IPS DF 4.7 (cell line): ENCODE results near the gene SANBR.
A peak's percentile ranks its signal among the peaks of the same experiment; 100 is the strongest.
"Not testable (repeated sequence)": the region's sequence is repeated elsewhere in the genome, so short reads cannot be mapped to it uniquely, and the experiment has no call there.

Experiments used
- DNase-seq: peaks from one replicate; pipeline ENCODE4 v3.0.0-alpha.2; 2013; ENCODE audit warnings: low spot score; ENCODE audit errors: extremely low read depth

SANBR gene

DNA sequence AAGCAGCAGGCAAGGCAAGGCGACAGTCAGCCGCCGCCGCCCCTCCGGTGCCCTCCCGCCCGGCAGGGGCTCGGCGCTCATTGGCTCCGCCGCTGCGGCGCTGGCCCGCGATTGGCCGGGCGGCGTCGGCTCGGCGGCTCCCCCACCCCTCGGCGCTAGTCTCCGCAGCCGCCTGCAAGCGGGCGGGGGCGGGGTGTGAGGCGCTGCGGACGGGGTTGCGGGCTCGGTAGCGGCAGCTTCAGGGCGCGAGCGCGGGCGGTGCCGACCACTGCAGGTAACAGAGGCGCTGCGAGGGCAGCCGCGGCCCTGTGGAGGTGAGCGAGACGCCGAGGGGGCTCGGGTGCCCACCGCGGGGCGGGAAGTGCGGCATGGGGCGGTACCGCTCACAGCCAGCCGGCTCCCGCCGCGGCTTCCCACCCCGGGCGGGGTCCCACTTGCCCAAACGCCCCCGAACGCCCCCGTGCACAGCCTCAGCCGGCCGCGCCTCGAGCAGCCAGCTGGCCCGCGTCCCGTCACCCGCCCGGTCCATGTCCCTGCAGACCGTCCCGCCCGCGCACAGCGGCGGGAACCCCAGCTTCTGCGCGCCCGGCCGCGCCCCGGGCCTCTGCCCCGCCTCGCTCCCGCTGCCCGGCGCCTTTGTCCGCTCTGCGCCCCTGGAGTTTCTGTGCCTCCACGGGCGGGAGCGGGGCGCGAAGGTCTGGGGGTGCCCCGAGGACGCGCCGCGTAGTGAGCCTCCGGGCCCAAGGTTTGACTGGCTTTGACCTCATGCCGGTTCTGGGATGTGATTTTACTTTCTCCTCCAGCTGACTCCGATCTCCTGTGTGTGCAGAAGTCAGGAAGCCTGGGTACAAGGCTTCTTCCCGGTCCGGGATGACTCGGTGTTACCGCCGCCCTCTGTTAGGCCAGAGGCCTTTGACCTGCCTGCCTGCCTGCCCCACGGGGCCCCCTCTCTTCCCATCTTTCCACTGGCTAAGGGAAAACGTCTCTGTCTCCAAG, at the start of gene SANBR:
SANBR (plus strand) TSS at position 158 of the 996 bp plus-strand sequence. CDS start 4,480 bp downstream, outside the sequence.
- DNase-seq: peak; percentile 16

DNA sequence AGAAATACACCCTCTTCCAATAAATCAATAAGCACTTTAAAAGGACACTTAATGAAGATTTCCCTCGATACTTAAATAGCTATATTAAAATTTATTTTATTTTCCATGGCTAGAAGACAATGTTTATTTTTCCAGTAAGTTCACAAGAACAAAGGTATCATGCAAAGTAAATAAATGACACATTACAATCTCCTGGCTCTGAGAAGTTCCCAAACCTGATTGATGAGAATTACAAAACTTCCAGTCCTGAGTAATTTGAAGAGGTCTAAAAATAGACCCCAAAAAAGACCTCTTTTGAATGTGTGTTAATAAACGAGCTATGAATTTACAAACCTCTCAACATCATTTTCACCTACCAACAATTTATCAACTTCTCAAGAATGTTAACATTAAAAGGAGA, 49.7 kb upstream of the SANBR start:
- DNase-seq: no peak

DNA sequence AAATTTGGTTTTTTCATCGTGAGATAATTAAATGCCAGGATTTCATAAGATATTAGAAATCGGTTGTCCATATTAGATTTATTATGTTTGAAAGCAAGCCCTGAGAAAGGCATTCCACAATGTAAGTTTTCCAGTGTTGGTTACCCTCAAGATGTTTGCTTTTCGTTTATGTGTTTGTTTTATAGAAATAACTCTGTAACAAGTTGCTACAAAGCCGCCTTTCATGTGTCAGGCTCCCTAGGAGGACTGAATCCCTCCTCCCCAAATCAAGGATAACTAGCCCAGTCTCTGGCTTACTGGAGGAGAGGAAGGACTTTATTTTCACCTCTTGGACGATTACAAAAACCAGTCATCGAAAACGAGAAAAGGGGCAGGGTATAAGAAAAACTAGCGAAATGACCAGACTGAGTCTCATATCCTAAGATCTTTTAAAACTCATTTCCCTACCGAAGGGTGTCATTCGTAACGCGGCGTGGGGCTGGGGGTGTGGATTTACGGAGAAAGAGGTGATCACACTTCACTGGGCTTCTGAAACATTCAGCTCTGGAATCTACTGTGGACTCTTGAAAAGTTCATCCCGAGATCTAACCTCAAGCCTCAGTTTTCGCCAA, 49.2 kb upstream of the SANBR start:
- no peak for DNase-seq

DNA sequence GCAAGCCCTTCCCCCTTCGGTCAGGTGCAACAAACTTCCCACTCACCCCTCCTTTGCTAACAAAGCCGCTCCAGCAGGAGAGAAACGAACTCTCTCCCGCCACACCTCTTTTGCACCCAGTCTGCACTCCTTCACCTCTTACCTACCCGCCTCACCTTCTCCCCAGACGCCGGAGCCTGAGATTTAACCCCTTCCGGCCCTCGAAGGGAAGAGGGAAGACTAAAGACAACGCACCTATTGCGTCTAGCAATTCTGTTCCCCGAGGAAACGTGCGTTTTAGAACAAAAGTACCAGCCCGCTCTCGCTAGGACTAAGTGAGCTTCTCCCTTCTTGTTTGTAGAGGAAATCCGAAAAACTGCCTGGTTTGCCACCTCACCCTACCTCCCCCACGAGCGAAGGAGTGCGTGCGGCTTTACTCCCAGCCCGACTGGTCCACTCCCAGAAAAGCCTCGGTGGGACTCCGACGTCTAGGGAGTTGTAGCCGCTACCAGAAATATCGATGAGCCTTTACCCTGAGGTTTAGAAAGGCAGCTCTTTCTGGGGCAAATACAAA, 48.6 kb upstream of the SANBR start:
- DNase-seq: peak; percentile 81

DNA sequence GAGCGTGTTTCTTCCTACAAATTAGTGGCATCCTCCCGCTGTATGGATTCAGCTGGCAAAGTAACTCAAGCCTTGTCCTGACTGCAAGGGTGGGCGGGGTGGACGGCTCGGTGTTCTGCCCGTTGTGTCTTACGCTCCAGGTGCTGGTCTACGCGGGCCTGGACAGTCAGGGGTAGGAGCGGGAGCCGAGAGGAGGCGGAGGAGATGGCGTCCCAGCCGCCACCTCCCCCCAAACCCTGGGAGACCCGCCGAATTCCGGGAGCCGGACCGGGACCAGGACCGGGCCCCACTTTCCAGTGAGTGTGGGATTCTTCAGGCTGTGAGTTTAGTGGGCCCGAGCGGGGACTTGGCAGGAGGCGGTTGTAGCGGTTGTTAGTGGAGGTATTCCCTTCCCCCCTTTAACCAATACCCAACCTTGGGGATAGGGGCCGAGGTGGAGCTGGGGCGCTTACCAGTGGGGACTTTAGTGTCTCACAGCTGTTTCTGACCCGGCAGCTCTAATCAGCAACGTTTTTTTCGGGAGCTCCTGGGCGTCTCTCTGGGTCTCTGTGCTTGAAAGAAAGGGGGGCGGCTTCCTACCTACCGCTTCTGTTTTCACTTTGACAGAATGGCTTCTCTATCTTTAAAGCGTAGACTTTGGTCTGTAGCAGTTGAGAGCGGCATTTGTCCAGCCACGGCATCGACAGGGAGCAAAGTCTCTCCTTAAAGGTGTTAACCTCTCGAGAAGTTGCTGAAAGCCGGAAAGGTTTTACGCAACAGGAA, 47.9 kb upstream of the SANBR start, which contains the start of the genes PEX13 and PUS10:
PEX13 (plus strand) TSS at position 165 of the 762 bp plus-strand sequence; CDS start at position 205, 40 bp downstream.
PUS10 (minus strand) TSS at position 700 of the 762 bp plus-strand sequence. CDS start 6,365 bp downstream, outside the sequence.
- DNase-seq: peak; percentile 25

DNA sequence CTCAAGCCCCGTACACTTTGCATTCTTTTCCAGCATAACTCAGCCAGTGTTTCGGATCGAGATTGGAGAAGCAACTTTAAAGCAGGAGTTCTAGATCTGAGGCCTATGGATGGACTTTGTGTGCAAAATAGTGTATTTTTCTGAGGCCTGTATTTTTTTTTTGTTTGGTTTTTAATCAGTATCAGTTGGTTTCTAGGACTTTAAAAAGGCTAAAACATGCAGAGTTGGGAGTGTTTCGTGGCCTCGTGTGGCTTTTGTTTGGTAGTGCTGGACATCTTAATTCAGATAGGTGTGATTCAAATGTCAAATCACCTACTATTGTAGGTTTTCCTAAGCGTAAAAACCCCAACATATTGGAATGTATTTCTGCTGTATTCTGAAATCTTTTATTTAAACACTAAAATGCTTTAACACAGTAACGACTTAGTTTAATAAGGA, 47.3 kb upstream of the SANBR start:
- DNase-seq: no peak

DNA sequence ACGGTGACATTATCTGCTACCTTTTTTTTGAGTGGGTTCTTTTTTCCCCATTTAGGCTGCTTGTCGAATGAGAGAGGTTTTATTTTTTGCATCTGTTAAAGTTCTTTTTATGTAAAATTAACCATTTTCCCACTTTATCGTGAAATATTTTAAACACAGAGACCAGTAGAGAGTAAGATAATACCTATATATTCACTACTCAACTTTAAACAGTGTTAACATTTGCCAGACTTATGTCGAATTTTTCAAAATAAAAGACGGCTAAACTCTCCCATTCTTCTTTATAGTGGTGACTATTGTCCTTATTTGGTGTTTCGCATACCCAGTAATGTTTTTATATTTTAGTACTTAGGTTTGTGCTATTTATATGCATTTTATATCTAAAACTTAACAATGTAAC, 46.9 kb upstream of the SANBR start:
- no peak for DNase-seq

DNA sequence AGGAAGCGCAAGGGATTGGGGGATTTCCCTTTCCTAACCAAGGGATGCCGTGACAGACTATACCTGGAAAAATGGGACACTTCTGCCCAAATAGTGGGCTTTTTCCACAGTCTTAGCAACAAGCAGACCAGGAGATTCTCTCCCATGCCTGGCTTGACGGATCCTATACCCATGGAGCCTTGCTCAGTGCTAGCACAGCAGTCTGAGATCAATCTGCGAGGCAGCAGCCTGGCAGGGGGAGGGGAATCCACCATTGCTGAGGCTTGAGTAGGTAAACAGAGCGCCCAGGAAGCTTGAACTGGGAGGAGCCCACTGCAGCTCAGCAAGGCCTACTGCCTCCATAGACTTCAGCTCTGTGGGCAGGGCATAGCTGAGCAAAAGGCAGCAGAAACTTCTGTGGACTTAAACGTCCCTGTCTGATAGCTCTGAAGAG, 44.4 kb upstream of the SANBR start:
- DNase-seq: no peak

DNA sequence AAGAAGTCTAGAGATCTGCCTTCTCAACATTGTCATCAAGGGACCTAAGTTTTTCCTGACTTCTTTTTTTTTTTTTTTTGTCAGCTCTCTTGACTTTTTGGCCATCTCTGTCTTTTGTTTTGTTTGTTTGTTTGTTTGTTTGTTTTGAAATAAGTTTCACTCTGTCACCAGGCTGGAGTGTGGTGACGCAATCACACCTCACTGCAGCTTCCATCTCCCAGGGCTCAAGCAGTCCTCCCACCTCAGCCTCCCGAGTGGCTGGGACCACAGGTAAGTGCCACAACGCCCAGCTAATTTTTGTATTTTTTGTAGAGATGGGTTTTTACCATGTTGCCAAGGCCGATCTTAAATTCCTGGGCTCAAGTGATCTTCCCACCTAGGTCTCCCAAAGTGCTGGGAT, 42.0 kb upstream of the SANBR start:
- no peak for DNase-seq

DNA sequence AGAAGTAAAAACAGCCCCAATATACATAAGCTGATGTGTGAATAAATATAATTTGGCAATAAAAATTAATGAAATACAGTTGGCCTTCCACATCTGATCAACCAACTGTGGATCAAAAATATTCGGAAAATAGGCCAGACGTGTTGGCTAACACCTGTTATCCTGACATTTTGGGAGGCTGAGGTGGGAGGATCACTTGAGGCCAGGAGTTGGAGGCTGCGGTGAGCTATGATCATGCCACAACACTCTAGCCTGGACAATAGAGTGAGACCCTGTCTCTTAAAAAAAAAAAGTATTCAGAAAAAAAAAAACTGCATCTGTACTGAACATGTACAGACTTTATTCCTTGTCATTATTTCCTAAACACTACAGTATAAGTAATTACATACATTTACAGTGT, 36.1 kb upstream of the SANBR start:
- no peak for DNase-seq

DNA sequence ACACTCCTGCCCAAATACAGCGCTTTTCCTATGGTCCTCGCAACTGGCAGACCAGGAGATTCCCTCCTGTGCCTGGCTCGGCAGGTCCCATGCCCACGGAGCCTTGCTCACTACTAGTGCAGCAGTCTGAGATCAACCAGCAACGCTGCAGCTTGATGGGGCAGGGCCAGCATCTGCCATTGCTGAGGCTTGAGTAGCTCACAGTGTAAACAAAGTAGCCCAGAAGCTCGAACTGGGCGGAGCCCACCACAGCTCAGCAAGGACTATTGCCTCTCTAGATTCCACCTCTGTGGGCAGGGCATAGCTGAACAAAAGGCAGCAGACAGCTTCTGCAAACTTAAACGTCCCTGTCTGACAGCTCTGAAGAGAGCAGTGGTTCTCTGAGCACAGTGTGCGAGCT, 31.1 kb upstream of the SANBR start:
- DNase-seq: not testable (repeated sequence)

DNA sequence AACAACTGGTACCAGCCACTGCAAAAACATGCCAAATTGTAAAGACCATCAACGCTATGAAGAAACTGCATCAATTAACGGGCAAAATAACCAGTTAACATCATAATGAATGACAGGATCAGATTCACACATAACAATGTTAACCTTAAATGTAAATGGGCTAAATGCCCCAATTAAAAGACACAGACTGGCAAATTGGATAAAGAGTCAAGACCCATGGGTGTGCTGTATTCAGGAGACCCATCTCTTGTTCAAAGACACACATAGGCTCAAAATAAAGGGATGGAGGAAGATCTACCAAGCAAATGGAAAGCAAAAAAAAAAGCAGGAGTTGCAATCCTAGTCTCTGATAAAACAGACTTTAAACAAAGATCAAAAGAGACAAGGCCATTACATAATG, 29.0 kb upstream of the SANBR start:
- not testable (repeated sequence) for DNase-seq

DNA sequence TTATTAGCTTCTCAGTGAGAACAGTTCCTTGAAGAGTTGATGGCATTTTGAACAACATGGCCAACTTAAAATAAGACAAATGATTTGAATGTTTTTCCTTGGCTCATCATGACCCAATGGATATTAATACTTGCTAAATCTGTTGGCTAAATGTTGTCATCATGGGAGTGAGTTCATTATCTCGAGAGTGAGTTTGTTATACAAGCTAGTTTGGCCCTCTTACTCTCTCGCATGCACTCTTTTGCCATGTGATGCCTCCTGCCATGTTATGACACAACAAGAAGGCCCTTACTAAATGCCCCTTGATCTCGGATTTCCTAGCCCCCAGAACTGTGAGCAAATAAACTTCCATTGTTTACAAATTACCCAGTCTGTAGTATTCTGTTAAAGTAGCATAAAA, 22.9 kb upstream of the SANBR start:
- DNase-seq: no peak

DNA sequence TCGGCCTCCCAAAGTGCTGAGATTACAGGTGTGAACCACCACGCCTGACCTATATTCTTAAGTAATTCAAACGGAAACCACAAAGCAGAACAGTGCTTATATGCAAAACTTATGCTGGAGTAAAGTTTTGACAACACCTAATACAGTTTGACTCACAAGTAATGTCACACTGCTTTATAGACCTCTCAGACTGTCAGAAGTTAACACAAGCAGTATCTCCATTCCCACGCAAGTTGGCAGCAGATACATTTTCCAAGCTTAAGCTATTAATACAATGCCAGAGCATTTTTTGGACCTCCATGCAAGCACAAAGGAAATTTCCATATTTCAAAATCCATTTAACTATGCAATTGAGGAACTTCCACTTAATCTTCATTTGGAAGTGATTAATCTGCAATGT, 21.0 kb upstream of the SANBR start:
- DNase-seq: no peak

DNA sequence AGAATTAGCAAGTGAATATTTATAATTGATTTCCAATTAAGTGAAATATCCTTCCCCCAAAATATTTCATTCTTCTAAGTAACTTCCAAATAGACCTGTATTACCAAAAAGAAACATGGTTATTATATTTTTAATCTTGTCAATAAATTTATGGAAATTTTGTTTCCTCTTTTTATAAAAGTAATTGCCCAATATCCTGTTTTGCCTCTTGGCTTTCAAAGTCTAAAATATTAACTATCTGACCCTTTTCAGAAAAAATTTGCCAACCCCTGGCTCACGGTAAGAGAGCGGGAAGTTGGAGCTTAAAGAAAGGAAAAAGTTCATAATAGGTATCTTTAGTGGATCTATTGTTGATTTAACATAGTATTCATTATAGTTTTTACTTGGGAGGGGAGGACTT, 20.4 kb upstream of the SANBR start:
- no peak for DNase-seq

DNA sequence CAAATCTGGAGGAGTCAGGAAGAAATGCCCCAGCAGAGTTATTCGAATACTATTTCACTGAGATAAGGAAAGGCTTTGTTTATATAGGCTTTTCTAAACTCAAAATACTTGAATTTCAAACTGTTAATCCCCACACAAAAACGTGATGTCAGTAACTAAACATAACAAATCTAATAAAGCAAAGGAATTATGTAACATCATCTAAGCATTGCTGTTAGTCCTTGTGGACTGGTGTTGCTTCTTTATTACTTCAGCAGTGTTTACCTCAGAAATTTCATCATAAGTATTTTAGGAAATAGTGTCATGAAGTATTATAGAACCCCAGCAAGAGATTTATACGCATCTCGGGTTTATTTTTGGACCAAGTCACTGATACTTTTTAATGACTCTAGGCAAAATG, 19.7 kb upstream of the SANBR start:
- DNase-seq: no peak

DNA sequence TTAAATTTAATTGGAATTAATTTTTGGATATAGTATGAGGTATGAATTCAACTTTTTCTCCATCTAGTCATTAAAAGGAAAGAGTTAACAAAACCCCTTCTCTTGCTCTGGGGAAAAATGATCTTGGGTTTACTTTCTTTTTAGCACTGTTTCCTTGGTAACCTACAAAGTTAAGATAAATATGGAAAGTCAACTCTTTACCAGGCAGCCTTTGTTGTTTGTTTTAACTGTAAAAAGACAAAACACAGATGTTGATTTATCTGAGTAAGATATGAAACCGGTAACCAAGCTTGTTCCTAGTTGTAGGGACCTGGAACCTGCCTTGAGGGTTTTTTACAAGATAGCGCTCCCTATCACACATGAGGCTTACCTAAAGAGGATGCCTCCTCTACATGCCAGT, 10.1 kb upstream of the SANBR start:
- DNase-seq: no peak

DNA sequence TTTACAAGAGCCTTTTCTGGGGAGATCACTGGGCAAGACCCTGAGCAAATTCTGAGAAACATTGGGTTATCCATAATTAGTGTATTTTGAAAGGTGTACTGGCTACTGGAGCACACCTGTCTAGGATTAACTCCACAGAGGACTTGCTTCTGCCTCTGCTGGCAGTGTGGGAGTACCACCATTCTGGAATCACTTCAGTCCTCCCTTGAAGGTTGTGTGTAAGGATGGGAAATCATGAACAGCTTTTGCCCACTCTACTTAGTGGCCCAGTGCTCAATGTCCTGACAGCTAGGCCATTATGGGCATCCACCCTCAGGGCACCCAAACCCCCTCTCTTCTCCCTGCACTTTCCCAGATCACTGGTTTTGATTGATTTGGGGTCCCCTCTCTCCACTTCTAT, 8.1 kb upstream of the SANBR start:
- no peak for DNase-seq

DNA sequence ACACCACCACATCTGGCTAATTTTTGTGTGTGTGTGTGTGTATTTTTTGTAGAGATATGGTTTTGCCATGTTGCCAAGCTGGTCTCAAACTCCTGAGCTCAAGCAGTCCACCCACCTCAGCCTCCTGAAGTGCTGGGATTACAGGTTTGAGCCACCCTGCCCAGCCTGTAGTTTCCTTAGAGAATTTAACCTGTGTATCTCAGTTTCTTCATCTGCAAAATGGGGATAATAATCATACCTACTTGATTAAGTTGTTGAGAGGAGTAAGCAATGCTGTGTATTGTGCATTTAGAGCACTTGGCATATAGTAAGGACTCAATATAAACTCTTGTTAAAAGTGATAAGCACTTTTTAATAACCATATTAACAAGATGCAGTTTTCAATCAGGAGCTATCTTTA, 6.3 kb upstream of the SANBR start:
- DNase-seq: no peak

DNA sequence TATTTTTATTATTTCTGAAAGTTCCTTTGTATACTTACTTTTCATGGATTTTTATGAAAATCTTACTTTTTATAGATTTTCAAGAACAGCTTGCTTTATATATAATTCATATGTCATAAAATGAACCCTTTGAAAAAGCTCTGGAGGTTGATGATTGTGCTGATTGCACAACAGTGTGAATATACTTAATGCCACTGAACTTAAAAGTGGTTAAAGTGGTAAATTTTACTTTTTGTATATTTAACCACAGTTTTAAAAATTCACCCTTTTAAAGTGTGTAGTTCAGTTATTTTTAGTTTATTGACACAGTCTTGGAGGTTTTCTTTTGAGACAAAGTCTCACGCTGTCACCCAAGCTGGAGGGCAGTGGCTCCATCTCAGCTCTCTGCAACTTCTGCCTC, 8.4 kb downstream of the SANBR start:
- DNase-seq: no peak

DNA sequence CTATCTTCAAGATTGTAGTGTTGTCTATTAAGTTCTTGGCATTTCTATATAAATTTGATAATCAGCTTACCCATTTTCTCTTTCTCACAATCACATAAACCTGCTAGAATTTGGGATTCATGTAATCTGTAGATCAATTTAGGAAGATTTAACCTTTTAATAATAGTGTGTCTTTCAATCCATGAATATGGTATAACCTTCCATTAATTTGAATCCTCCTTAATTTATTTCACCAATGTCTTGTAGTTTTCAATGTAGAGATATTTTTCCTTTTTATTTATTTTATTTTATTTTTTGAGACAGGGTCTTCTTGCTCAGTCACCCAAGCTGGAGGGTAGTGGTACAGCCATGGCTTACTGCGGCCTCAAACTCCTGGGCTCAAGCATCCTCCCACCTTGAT, 20.2 kb downstream of the SANBR start:
- DNase-seq: no peak
